HG03558 (cell line): ENCODE measurements around the gene DDX20.
A peak's percentile ranks its signal among the peaks of the same experiment; 100 is the strongest.

Experiments used
- ATAC-seq: cut with Tn5 transposase; IDR thresholded peaks from one replicate; pipeline ENCODE4 v1.9.1; 2021; ENCODE audit warnings: moderate number of reproducible peaks; ENCODE audit not compliant: unreplicated experiment; ENCODE audit errors: extremely low read depth

Gene DDX20

GRCh38 chr1:111755331-111756123 is at the start of gene DDX20:
TSS of gene DDX20 (plus strand) at chr1:111755901. CDS start at chr1:111755925, 24 bp downstream.
- ATAC-seq = peak; percentile 77

- ATAC-seq = no peak
Measured at GRCh38 chr1:111706921-111707320, 48.8 kb upstream of the DDX20 start.

- no peak for ATAC-seq
Measured at GRCh38 chr1:111707906-111708305, 47.8 kb upstream of the DDX20 start.

GRCh38 chr1:111709986-111710385 is 45.7 kb upstream of the DDX20 start:
- ATAC-seq = no peak

- ATAC-seq = no peak
Measured at GRCh38 chr1:111716333-111716732, 39.4 kb upstream of the DDX20 start.

- no peak for ATAC-seq
Measured at GRCh38 chr1:111717450-111717849, 38.3 kb upstream of the DDX20 start.

GRCh38 chr1:111719135-111719534 is 36.6 kb upstream of the DDX20 start:
- ATAC-seq = no peak

GRCh38 chr1:111719674-111720132 is 36.0 kb upstream of the DDX20 start:
- ATAC-seq = no peak

- no peak for ATAC-seq
Measured at GRCh38 chr1:111720274-111720976, 35.3 kb upstream of the DDX20 start.

GRCh38 chr1:111720977-111721786 is 34.5 kb upstream of the DDX20 start:
- no peak for ATAC-seq

- no peak for ATAC-seq
Measured at GRCh38 chr1:111723091-111723806, 32.5 kb upstream of the DDX20 start.

- no peak for ATAC-seq
Measured at GRCh38 chr1:111723871-111724270, 31.8 kb upstream of the DDX20 start.

- no peak for ATAC-seq
Measured at GRCh38 chr1:111725192-111725591, 30.5 kb upstream of the DDX20 start.

- no peak for ATAC-seq
Measured at GRCh38 chr1:111727056-111727455, 28.6 kb upstream of the DDX20 start.

- ATAC-seq = no peak
Measured at GRCh38 chr1:111729271-111729921, 26.3 kb upstream of the DDX20 start.

GRCh38 chr1:111729946-111730681 is 25.6 kb upstream of the DDX20 start:
- no peak for ATAC-seq

- no peak for ATAC-seq
Measured at GRCh38 chr1:111730706-111731105, 25.0 kb upstream of the DDX20 start.

- no peak for ATAC-seq
Measured at GRCh38 chr1:111731956-111732355, 23.7 kb upstream of the DDX20 start.

GRCh38 chr1:111732718-111733117 is 23.0 kb upstream of the DDX20 start:
- no peak for ATAC-seq
